Prostate gland (tissue), 2 donors: Measurements from ENCODE around the gene PLCD3.
A peak's percentile ranks its signal among the peaks of the same experiment; 100 is the strongest.

Experiments
- CTCF ChIP-seq, 4 experiments: fragments of 200-600 bp in 2 of 4; fragments of 450-650 bp in 2 of 4; sonication (generic) in 2 of 4; IDR thresholded peaks; 1 replicate in 3 of 4; 2 replicates in 1 of 4; pipeline ENCODE4 v1.5.1; 2016 to 2019; ENCODE audit warnings: antibody characterized with exemption in 4 of 4, mild to moderate bottlenecking in 2 of 4, moderate library complexity in 2 of 4
- POLR2A ChIP-seq: fragments of 450-650 bp; IDR thresholded peaks from one replicate; pipeline ENCODE4 v1.6.1; 2016; ENCODE audit warnings: antibody characterized with exemption, mild to moderate bottlenecking
- POLR2AphosphoS5 ChIP-seq: sonication (generic); formaldehyde crosslinking; IDR thresholded peaks from one replicate; pipeline ENCODE4 v1.6.1; 2017; ENCODE audit warnings: antibody characterized with exemption

DNA sequence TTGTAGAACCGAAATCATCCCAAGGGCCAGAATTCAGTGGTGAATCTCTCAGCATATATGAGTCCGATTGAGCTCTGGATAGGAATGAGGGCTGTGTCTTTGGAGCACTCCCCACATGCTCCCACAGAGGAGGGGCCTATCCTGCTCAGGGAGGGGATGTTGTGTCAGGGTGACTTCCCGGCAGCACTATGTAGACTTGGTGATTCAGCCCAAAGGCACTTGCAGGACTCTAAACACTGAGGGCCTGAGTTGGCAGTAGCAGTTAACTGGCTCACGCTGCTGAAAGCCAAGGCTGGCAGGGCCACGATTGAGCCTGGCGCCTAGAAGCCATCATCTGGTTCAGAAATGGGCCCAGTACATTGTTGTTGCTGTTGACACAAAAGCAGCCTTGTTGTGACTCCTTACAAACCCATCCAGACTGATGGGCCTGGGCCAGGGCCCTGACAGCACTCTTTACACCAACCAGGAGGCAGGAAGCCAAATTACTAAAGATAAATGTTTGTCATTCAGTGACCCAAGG is 39.3 kb downstream of the PLCD3 start:
- TF ChIP-seq CTCF (IDR thresholded peaks at IDR 0.05) (no peak), POLR2A (peak; percentile 68), POLR2AphosphoS5 (peak; percentile 95)
